Mesenchymal stem cell (in vitro differentiated cells and primary cell): ENCODE data around the gene PCDHA8.
"Not testable (repeated sequence)": the region's sequence is repeated elsewhere in the genome, so short reads cannot be mapped to it uniquely, and the experiment has no call there.

Experiments
- DNase-seq: peaks from one replicate; pipeline ENCODE4 v3.0.0-alpha.2; 2013
- H2AFZ ChIP-seq: one replicate; pipeline ENCODE4 v1.6.1; 2013; ENCODE audit warnings: low read depth, mild to moderate bottlenecking, control low read depth, inconsistent platforms, low read length, moderate library complexity
- H2AK5ac ChIP-seq: 2 replicates; pipeline ENCODE4 v1.6.1; 2013; ENCODE audit warnings: low read length, moderate library complexity, mild to moderate bottlenecking, inconsistent platforms; ENCODE audit not compliant: severe bottlenecking
- H2BK120ac ChIP-seq: one replicate; pipeline ENCODE4 v1.6.1; 2013; ENCODE audit warnings: low read depth, mild to moderate bottlenecking, inconsistent platforms, low read length, moderate library complexity
- H2BK12ac ChIP-seq, 2 experiments: one replicate each; pipeline ENCODE4 v1.6.1; 2013; ENCODE audit warnings: inconsistent platforms in 2 of 2, low read length in 2 of 2, mild to moderate bottlenecking in 2 of 2, moderate library complexity in 2 of 2, control low read depth in 1 of 2
- H2BK15ac ChIP-seq: one replicate; pipeline ENCODE4 v1.6.1; 2013; ENCODE audit warnings: mild to moderate bottlenecking, low read depth, inconsistent platforms; ENCODE audit not compliant: poor library complexity, severe bottlenecking
- H2BK5ac ChIP-seq: 2 replicates; pipeline ENCODE4 v1.6.1; 2013; ENCODE audit warnings: low read depth, mild to moderate bottlenecking, low read length, control low read depth, inconsistent platforms; ENCODE audit not compliant: poor library complexity, severe bottlenecking
- H3K14ac ChIP-seq, 2 experiments: one replicate each; pipeline ENCODE4 v1.6.1; 2013; ENCODE audit warnings: inconsistent platforms in 2 of 2, low read length in 2 of 2, control low read depth in 1 of 2, mild to moderate bottlenecking in 1 of 2, moderate library complexity in 1 of 2
- H3K18ac ChIP-seq, 2 experiments: one replicate each; pipeline ENCODE4 v1.6.1; 2013; ENCODE audit warnings: inconsistent platforms in 2 of 2, low read length in 2 of 2, control low read depth in 1 of 2, low read depth in 1 of 2, mild to moderate bottlenecking in 1 of 2
- H3K23ac ChIP-seq, 2 experiments: one replicate each; pipeline ENCODE4 v1.6.1; 2013; ENCODE audit warnings: inconsistent platforms in 2 of 2, low read length in 2 of 2, mild to moderate bottlenecking in 2 of 2, moderate library complexity in 2 of 2, control low read depth in 1 of 2
- H3K27ac ChIP-seq: 2 replicates; pipeline ENCODE4 v1.5.1; 2013; ENCODE audit warnings: mild to moderate bottlenecking, moderate library complexity, low read length, control low read depth, inconsistent platforms; ENCODE audit not compliant: poor library complexity, severe bottlenecking
- H3K27me3 ChIP-seq, 2 experiments: 2 replicates each; pipeline versions ENCODE4 v1.6.1 to v1.7.0; 2013; ENCODE audit warnings: low read length in 2 of 2, mild to moderate bottlenecking in 2 of 2, moderate library complexity in 2 of 2, control low read depth in 1 of 2, inconsistent platforms in 1 of 2; ENCODE audit not compliant: control insufficient read depth in 1 of 2, insufficient read depth in 1 of 2
- H3K36me3 ChIP-seq, 2 experiments: 2 replicates each; pipeline versions ENCODE4 v1.6.1 to v1.7.0; 2013; ENCODE audit warnings: low read length in 2 of 2, control low read depth in 1 of 2, inconsistent platforms in 1 of 2, low read depth in 1 of 2, mild to moderate bottlenecking in 1 of 2; ENCODE audit not compliant: insufficient read depth in 2 of 2, control insufficient read depth in 1 of 2
- H3K4ac ChIP-seq, 2 experiments: one replicate each; pipeline ENCODE4 v1.6.1; 2013; ENCODE audit warnings: inconsistent platforms in 2 of 2, low read length in 2 of 2, mild to moderate bottlenecking in 2 of 2, moderate library complexity in 2 of 2, control low read depth in 1 of 2, low read depth in 1 of 2
- H3K4me1 ChIP-seq: 2 replicates; pipeline ENCODE4 v1.6.1; 2013; ENCODE audit warnings: low read depth, low read length, control low read depth; ENCODE audit not compliant: control insufficient read depth, insufficient read depth
- H3K4me2 ChIP-seq: 2 replicates; pipeline ENCODE4 v1.6.1; 2013; ENCODE audit warnings: low read length, mild to moderate bottlenecking, inconsistent platforms; ENCODE audit not compliant: poor library complexity, severe bottlenecking
- H3K4me3 ChIP-seq, 2 experiments: 2 replicates each; pipeline versions ENCODE4 v1.5.1 to v1.7.0; 2013; ENCODE audit warnings: low read length in 2 of 2, mild to moderate bottlenecking in 2 of 2, control low read depth in 1 of 2, low read depth in 1 of 2; ENCODE audit not compliant: insufficient read depth in 1 of 2
- H3K79me1 ChIP-seq: replicated peaks from 2 replicates; pipeline ENCODE4 v1.6.1; 2013; ENCODE audit warnings: mild to moderate bottlenecking, control low read depth, low read length, inconsistent platforms; ENCODE audit not compliant: poor library complexity, severe bottlenecking
- H3K9ac ChIP-seq: 2 replicates; pipeline ENCODE4 v1.7.0; 2013; ENCODE audit warnings: mild to moderate bottlenecking, low read length, moderate library complexity
- H3K9me3 ChIP-seq: 2 replicates; pipeline ENCODE4 v1.7.0; 2013; ENCODE audit warnings: mild to moderate bottlenecking, low read length; ENCODE audit not compliant: control insufficient read depth
- H4K8ac ChIP-seq: one replicate; pipeline ENCODE4 v1.6.1; 2013; ENCODE audit warnings: inconsistent platforms, mild to moderate bottlenecking, low read length, moderate library complexity
- H4K91ac ChIP-seq: one replicate; pipeline ENCODE4 v1.6.1; 2013; ENCODE audit warnings: mild to moderate bottlenecking, low read length, inconsistent platforms
- WGBS: methylation state at CpG from one replicate; pipeline ENCODE4 v1.1.7; 2013; ENCODE audit warnings: mixed read lengths; 5-methylcytosine and 5-hydroxymethylcytosine counted together

Gene PCDHA8

GRCh38 chr5:140808889-140809291 lies 32.1 kb upstream of the PCDHA8 start:
- Histone ChIP-seq H3K23ac (no peak overlapping the region), H3K4me3 (no peak overlapping the region)
- 97% methylated on average over 43 of the region's 43 CpGs for WGBS

DNA sequence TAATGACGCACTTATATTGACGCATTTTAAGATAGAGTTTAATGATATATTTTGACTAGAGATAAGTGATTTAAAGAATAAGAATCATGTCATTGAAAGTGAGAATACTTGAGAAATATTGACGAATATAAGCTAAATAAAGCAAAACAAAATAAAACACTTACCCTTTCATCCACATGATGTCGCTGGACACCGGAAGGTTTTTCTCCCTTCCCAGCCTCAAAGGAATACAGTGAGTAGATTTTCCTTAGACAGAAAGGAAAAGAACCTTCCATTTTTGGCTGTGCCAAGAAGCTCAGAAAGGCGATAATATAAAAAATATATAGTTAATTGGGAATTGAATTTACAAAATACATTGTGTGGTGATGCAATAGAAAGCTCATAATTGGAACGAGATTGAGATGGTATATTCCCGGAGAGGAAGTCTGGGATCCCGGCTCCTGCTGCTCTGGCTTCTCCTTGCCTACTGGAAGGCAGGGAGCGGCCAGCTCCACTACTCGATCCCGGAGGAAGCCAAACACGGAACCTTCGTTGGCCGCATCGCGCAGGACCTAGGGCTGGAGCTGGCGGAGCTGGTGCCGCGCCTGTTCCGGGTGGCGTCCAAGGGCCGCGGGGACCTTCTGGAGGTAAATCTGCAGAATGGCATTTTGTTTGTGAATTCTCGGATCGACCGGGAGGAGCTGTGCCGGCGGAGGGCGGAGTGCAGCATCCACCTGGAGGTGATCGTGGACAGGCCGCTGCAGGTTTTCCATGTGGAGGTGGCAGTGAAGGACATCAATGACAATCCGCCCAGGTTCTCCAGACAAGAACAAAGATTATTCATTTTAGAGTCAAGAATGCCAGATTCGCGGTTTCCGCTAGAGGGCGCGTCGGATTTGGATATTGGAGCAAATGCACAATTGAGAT lies 19.4 kb upstream of the PCDHA8 start, which contains the start of gene PCDHA5:
Gene PCDHA5 (plus strand): TSS at position 239 of the 906 bp plus-strand sequence.
- H3K4ac ChIP-seq = no peak within 1 kb of the TSS
- no peak within 1 kb of the TSS for H2BK12ac ChIP-seq
- H3K4me3 ChIP-seq = no peak within 1 kb of the TSS
- no peaks in the 10 kb centered on the region for H3K79me1 ChIP-seq
- H3K27me3 ChIP-seq = no peaks in the 10 kb centered on the region
- no peak within 1 kb of the TSS for H3K18ac ChIP-seq
- H2BK120ac ChIP-seq = no peak within 1 kb of the TSS
- no peak for DNase-seq
- 95% methylated on average over 36 of the region's 39 CpGs for WGBS
- H3K4me1 ChIP-seq = no peaks in the 10 kb centered on the region
- H3K9me3 ChIP-seq = peaks cover 46% of the 10 kb centered on the region
- H2AK5ac ChIP-seq = no peak within 1 kb of the TSS
- H3K36me3 ChIP-seq = peaks cover 0 to 13% of the 10 kb centered on the region in 2 experiments
- no peak within 1 kb of the TSS for H3K14ac ChIP-seq
- H2BK5ac ChIP-seq = no peak within 1 kb of the TSS
- H3K4me2 ChIP-seq = no peak within 1 kb of the TSS
- H2BK15ac ChIP-seq = no peak within 1 kb of the TSS
- H3K23ac ChIP-seq = no peak within 1 kb of the TSS
- H4K8ac ChIP-seq = no peak within 1 kb of the TSS
- no peak within 1 kb of the TSS for H3K27ac ChIP-seq
- H2AFZ ChIP-seq = no peak within 1 kb of the TSS
- H3K9ac ChIP-seq = no peak within 1 kb of the TSS
- H4K91ac ChIP-seq = no peak within 1 kb of the TSS

More at GRCh38 chr5:140808889-140809291, 32.1 kb upstream of the PCDHA8 start:
- no peak overlapping the region for H3K9ac ChIP-seq
- H3K9me3 ChIP-seq = peaks cover 55% of the 10 kb centered on the region
- H2BK120ac ChIP-seq = no peak overlapping the region
- no peak overlapping the region for H3K4me2 ChIP-seq
- peaks cover 0 to 8% of the 10 kb centered on the region in 2 experiments for H3K36me3 ChIP-seq
- H2BK5ac ChIP-seq = no peak overlapping the region
- no peak overlapping the region for H2AK5ac ChIP-seq
- no peak overlapping the region for H2BK15ac ChIP-seq
- no peak overlapping the region for H2AFZ ChIP-seq
- no peak overlapping the region for H3K14ac ChIP-seq
- H3K4ac ChIP-seq = no peak overlapping the region
- no peak overlapping the region for H3K27ac ChIP-seq
- peak overlapping the region; percentile 54 for H4K91ac ChIP-seq
- H2BK12ac ChIP-seq = no peak overlapping the region
- H3K4me1 ChIP-seq = peaks cover 2% of the 10 kb centered on the region
- H3K79me1 ChIP-seq = peaks cover 3% of the 10 kb centered on the region
- H4K8ac ChIP-seq = no peak overlapping the region
- H3K27me3 ChIP-seq = no peaks in the 10 kb centered on the region
- no peak for DNase-seq
- no peak overlapping the region for H3K18ac ChIP-seq

- H3K23ac ChIP-seq = no peak overlapping the region
- H3K9me3 ChIP-seq = peaks cover 45% of the 10 kb centered on the region
These were observed 18.7 kb upstream of the PCDHA8 start for GRCh38 chr5:140822281-140822629.

DNA sequence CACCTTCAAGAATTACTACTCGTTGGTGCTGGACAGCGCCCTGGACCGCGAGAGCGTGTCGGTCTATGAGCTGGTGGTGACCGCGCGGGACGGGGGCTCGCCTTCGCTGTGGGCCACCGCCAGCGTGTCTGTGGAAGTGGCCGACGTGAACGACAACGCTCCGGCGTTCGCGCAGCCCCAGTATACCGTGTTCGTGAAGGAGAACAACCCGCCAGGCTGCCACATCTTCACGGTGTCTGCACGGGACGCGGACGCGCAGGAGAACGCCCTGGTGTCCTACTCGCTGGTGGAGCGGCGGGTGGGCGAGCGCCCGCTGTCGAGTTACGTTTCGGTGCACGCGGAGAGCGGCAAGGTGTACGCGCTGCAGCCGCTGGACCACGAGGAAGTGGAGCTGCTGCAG lies 18.0 kb upstream of the PCDHA8 start:
- H3K14ac ChIP-seq, H3K4me2 ChIP-seq, H3K4me1 ChIP-seq, H3K79me1 ChIP-seq, H3K18ac ChIP-seq, H3K23ac ChIP-seq, H3K27me3 ChIP-seq, H2BK120ac ChIP-seq, H2BK15ac ChIP-seq, H2BK12ac ChIP-seq, H3K27ac ChIP-seq, H3K4ac ChIP-seq, H2BK5ac ChIP-seq, H3K9ac ChIP-seq, H2AK5ac ChIP-seq, H3K4me3 ChIP-seq, DNase-seq, H2AFZ ChIP-seq, H4K8ac ChIP-seq, H4K91ac ChIP-seq: not testable (repeated sequence)
- peaks cover 50% of the 10 kb centered on the region for H3K9me3 ChIP-seq
- peaks cover 0 to 13% of the 10 kb centered on the region in 2 experiments for H3K36me3 ChIP-seq
- 98% methylated on average over 48 of the region's 48 CpGs for WGBS

More at GRCh38 chr5:140822281-140822629, 18.7 kb upstream of the PCDHA8 start:
- H2BK5ac ChIP-seq = no peak overlapping the region
- no peak overlapping the region for H4K91ac ChIP-seq
- H3K4me1 ChIP-seq = no peaks in the 10 kb centered on the region
- no peak for DNase-seq
- 90% methylated on average over 6 of the region's 6 CpGs for WGBS
- no peak overlapping the region for H3K9ac ChIP-seq
- no peak overlapping the region for H3K4me3 ChIP-seq
- no peak overlapping the region for H2AFZ ChIP-seq
- no peak overlapping the region for H2BK12ac ChIP-seq
- no peak overlapping the region for H2BK15ac ChIP-seq
- H3K27ac ChIP-seq = no peak overlapping the region
- peaks cover 0 to 13% of the 10 kb centered on the region in 2 experiments for H3K36me3 ChIP-seq
- no peak overlapping the region for H2BK120ac ChIP-seq
- no peaks in the 10 kb centered on the region for H3K27me3 ChIP-seq
- H4K8ac ChIP-seq = no peak overlapping the region
- no peak overlapping the region for H3K14ac ChIP-seq
- no peak overlapping the region for H2AK5ac ChIP-seq
- H3K4ac ChIP-seq = no peak overlapping the region
- H3K79me1 ChIP-seq = no peaks in the 10 kb centered on the region
- no peak overlapping the region for H3K18ac ChIP-seq
- no peak overlapping the region for H3K4me2 ChIP-seq
